Globus pallidus (tissue), 1 donor: ENCODE measurements around the gene ARHGAP28.
"Not testable (repeated sequence)": the region's sequence is repeated elsewhere in the genome, so short reads cannot be mapped to it uniquely, and the experiment has no call there.

ENCODE experiments used
- DNase-seq: peaks from one replicate; pipeline ENCODE4 v3.0.0-alpha.2; 2015; ENCODE audit warnings: low spot score

ARHGAP28 gene

GRCh38 chr18:6776188-6776587 lies 46.7 kb downstream of the ARHGAP28 start:
- DNase-seq = no peak

- DNase-seq = no peak
Measured at GRCh38 chr18:6777509-6777908, 48.0 kb downstream of the ARHGAP28 start.

- no peak for DNase-seq
Measured at GRCh38 chr18:6778459-6779247, 49.1 kb downstream of the ARHGAP28 start.

- no peak for DNase-seq
Measured at GRCh38 chr18:6781142-6781714, 51.7 kb downstream of the ARHGAP28 start.

- no peak for DNase-seq
Measured at GRCh38 chr18:6781796-6782195, 52.3 kb downstream of the ARHGAP28 start.

- no peak for DNase-seq
Measured at GRCh38 chr18:6782861-6783260, 53.3 kb downstream of the ARHGAP28 start.

GRCh38 chr18:6784046-6784445 lies 54.5 kb downstream of the ARHGAP28 start:
- no peak for DNase-seq

GRCh38 chr18:6785001-6785400 lies 55.5 kb downstream of the ARHGAP28 start:
- DNase-seq = no peak

GRCh38 chr18:6785411-6785810 lies 55.9 kb downstream of the ARHGAP28 start:
- no peak for DNase-seq

- no peak for DNase-seq
Measured at GRCh38 chr18:6792391-6792790, 62.9 kb downstream of the ARHGAP28 start.

GRCh38 chr18:6793455-6793854 lies 63.9 kb downstream of the ARHGAP28 start:
- DNase-seq = no peak

GRCh38 chr18:6793986-6794385 lies 64.5 kb downstream of the ARHGAP28 start:
- no peak for DNase-seq

GRCh38 chr18:6795307-6795706 lies 65.8 kb downstream of the ARHGAP28 start:
- no peak for DNase-seq

GRCh38 chr18:6796511-6796910 lies 67.0 kb downstream of the ARHGAP28 start:
- DNase-seq = no peak

GRCh38 chr18:6797171-6797570 lies 67.7 kb downstream of the ARHGAP28 start:
- DNase-seq = no peak

- DNase-seq = no peak
Measured at GRCh38 chr18:6798896-6799295, 69.4 kb downstream of the ARHGAP28 start.

GRCh38 chr18:6800309-6800708 lies 70.8 kb downstream of the ARHGAP28 start:
- DNase-seq = not testable (repeated sequence)

- no peak for DNase-seq
Measured at GRCh38 chr18:6807515-6808257, 78.2 kb downstream of the ARHGAP28 start.

- no peak for DNase-seq
Measured at GRCh38 chr18:6810191-6810590, 80.7 kb downstream of the ARHGAP28 start.

- no peak for DNase-seq
Measured at GRCh38 chr18:6811816-6812215, 82.3 kb downstream of the ARHGAP28 start.

- no peak for DNase-seq
Measured at GRCh38 chr18:6814882-6815425, 85.4 kb downstream of the ARHGAP28 start.

GRCh38 chr18:6816154-6816553 lies 86.6 kb downstream of the ARHGAP28 start:
- DNase-seq = no peak

- DNase-seq = no peak
Measured at GRCh38 chr18:6819332-6819731, 89.8 kb downstream of the ARHGAP28 start.
